GM23338 (cell line): ENCODE data around the gene HMG20B. TPM values are rescaled to one million over a fixed set of nuclear protein-coding genes. Genes with fewer than 3 reads are reported as not detected.

Experiments
- ATAC-seq: fragments of 200-7000 bp; cut with Tn5 transposase; 3 replicates; pipeline ENCODE4 v1.9.1; 2020
- DNase-seq: peaks from one replicate; pipeline ENCODE4 v3.0.0-alpha.2; 2015; ENCODE audit warnings: low spot score
- H2AFZ ChIP-seq: fragments of 200-600 bp; sonication (generic); 2 replicates; pipeline ENCODE4 v1.8.0; 2016; ENCODE audit warnings: antibody characterized with exemption, mild to moderate bottlenecking, moderate library complexity
- H3F3A ChIP-seq: fragments of 200-600 bp; sonication (generic); replicated peaks from 2 replicates; pipeline ENCODE4 v1.8.0; 2017; ENCODE audit warnings: antibody characterized with exemption, mixed run types, low read depth
- H3K27ac ChIP-seq: fragments of 200-600 bp; sonication (generic); 2 replicates; pipeline ENCODE4 v1.6.1; 2016; ENCODE audit warnings: low read depth
- H3K27me3 ChIP-seq: fragments of 200-600 bp; sonication (generic); 2 replicates; pipeline ENCODE4 v1.8.0; 2016; ENCODE audit warnings: mild to moderate bottlenecking, mixed run types, moderate library complexity; ENCODE audit not compliant: insufficient read depth
- H3K36me3 ChIP-seq: fragments of 200-600 bp; sonication (generic); 2 replicates; pipeline ENCODE4 v1.8.0; 2016; ENCODE audit warnings: mild to moderate bottlenecking; ENCODE audit not compliant: insufficient read depth
- H3K4me1 ChIP-seq: fragments of 200-600 bp; sonication (generic); 2 replicates; pipeline ENCODE4 v1.8.0; 2016; ENCODE audit warnings: mild to moderate bottlenecking, moderate library complexity; ENCODE audit not compliant: insufficient read depth
- H3K4me2 ChIP-seq: fragments of 200-600 bp; sonication (generic); 2 replicates; pipeline ENCODE4 v1.7.1; 2017; ENCODE audit warnings: mixed run types
- H3K4me3 ChIP-seq: fragments of 200-600 bp; sonication (generic); 2 replicates; pipeline ENCODE4 v1.6.1; 2016; ENCODE audit warnings: mixed run types
- H3K79me2 ChIP-seq: fragments of 200-600 bp; sonication (generic); replicated peaks from 2 replicates; pipeline ENCODE4 v1.8.0; 2017; ENCODE audit warnings: mild to moderate bottlenecking; ENCODE audit not compliant: insufficient read depth
- H3K9me2 ChIP-seq: fragments of 200-600 bp; sonication (generic); 2 replicates; pipeline ENCODE4 v1.8.0; 2017; ENCODE audit not compliant: insufficient read depth
- H4K20me1 ChIP-seq: fragments of 200-600 bp; sonication (generic); replicated peaks from 2 replicates; pipeline ENCODE4 v1.8.0; 2017; ENCODE audit warnings: mild to moderate bottlenecking; ENCODE audit not compliant: insufficient read depth
- H3K27ac Mint-ChIP-seq: 2 replicates; pipeline ENCODE4 v1.8.0; 2020; ENCODE audit warnings: inconsistent platforms, mild to moderate bottlenecking, moderate library complexity, mixed read lengths
- H3K27me3 Mint-ChIP-seq: 3 replicates; pipeline ENCODE4 v1.8.0; 2022; ENCODE audit warnings: low read depth, mild to moderate bottlenecking, moderate library complexity, mixed read lengths, inconsistent platforms; ENCODE audit not compliant: insufficient read depth, poor library complexity
- H3K36me3 Mint-ChIP-seq: 3 replicates; pipeline ENCODE4 v1.8.0; 2021; ENCODE audit warnings: low read depth, mild to moderate bottlenecking, inconsistent platforms, moderate library complexity, mixed read lengths
- H3K4me1 Mint-ChIP-seq: 3 replicates; pipeline ENCODE4 v1.8.0; 2020; ENCODE audit warnings: mild to moderate bottlenecking, inconsistent platforms, mixed read lengths
- H3K4me3 Mint-ChIP-seq: 3 replicates; pipeline ENCODE4 v1.8.0; 2021; ENCODE audit warnings: moderate library complexity, mild to moderate bottlenecking, inconsistent platforms, mixed read lengths
- H3K9me3 Mint-ChIP-seq: 3 replicates; pipeline ENCODE4 v1.8.0; 2020; ENCODE audit warnings: moderate library complexity, mild to moderate bottlenecking, inconsistent platforms, mixed read lengths
- CREB1 ChIP-seq: fragments of 250-450 bp; sonication (Bioruptor Pico); IDR thresholded peaks from 2 replicates; pipeline ENCODE4 v1.5.0; 2020; ENCODE audit warnings: low read depth, mild to moderate bottlenecking, moderate library complexity
- ETS1 ChIP-seq: IDR thresholded peaks from 2 replicates; pipeline ENCODE4 v1.6.1; 2016; ENCODE audit warnings: antibody characterized with exemption
- EZH2 ChIP-seq: fragments of 200-600 bp; sonication (generic); IDR thresholded peaks from one replicate; pipeline ENCODE4 v1.8.0; 2017; ENCODE audit warnings: antibody characterized with exemption, mild to moderate bottlenecking, low read depth; ENCODE audit not compliant: unreplicated experiment
- JUNB ChIP-seq: IDR thresholded peaks from one replicate; pipeline ENCODE4 v1.6.1; 2016; ENCODE audit warnings: antibody characterized with exemption; ENCODE audit not compliant: unreplicated experiment
- NANOG ChIP-seq: IDR thresholded peaks from 2 replicates; pipeline ENCODE4 v1.6.1; 2016; ENCODE audit warnings: antibody characterized with exemption, borderline replicate concordance
- POLR2AphosphoS5 ChIP-seq: IDR thresholded peaks from 2 replicates; pipeline ENCODE4 v1.6.1; 2016; ENCODE audit warnings: antibody characterized with exemption, low read depth
- STAT1 ChIP-seq: IDR thresholded peaks from one replicate; pipeline ENCODE4 v1.6.1; 2016; ENCODE audit warnings: antibody characterized with exemption; ENCODE audit not compliant: unreplicated experiment
- ZNF114 ChIP-seq: fragments of 250-450 bp; sonication (Bioruptor Pico); IDR thresholded peaks from 2 replicates; pipeline ENCODE4 v1.5.0; 2020; ENCODE audit warnings: mild to moderate bottlenecking, moderate library complexity
- ZNF331 ChIP-seq: fragments of 250-450 bp; sonication (Bioruptor Pico); IDR thresholded peaks from 2 replicates; pipeline ENCODE4 v1.5.0; 2020; ENCODE audit warnings: low read depth, mild to moderate bottlenecking, moderate library complexity
- polyA plus RNA-seq: library from polyadenylated mRNA; unstranded; fragments of >200 nt; fragmentation: Nextera tagmentation; extraction: Ambion mirVana; gene quantifications from 2 replicates; pipeline ENCODE4 v1.2.1, GENCODE V29; 2016
- total RNA-seq: library from RNA; depleted of rRNA; stranded (reverse); fragments of >200 nt; shearing (Covaris generic); gene quantifications from 2 replicates; pipeline ENCODE4 v1.2.3, GENCODE V29; 2014
- TF ChIP-seq, protein P1 (sequence below), 2 experiments: fragments of 200-600 bp in 1 of 2; sonication (generic) in 1 of 2; conservative IDR thresholded peaks; 2 replicates each; pipeline versions ENCODE4 v1.5.1 to v1.6.1; 2016 to 2017; ENCODE audit warnings: antibody characterized with exemption in 2 of 2, low read depth in 2 of 2, mild to moderate bottlenecking in 2 of 2, moderate library complexity in 1 of 2

Gene HMG20B
- total and polyA plus RNA-seq, 2 experiments from 2014 or later: 74.1 to 130 TPM

- Histone ChIP-seq H3K36me3 (no peaks in the 10 kb centered on the region), H3K79me2 (no peaks in the 10 kb centered on the region), H4K20me1 (no peaks in the 10 kb centered on the region), H3K9me2 (no peaks in the 10 kb centered on the region), H3K27ac (no peak overlapping the region), H3K4me3 (no peak overlapping the region), H3K4me2 (no peak overlapping the region), H3K27me3 (peaks cover 24% of the 10 kb centered on the region), H2AFZ (no peak overlapping the region), H3F3A (peaks cover 6% of the 10 kb centered on the region; the same call in 1 of the 2 replicates), H3K4me1 (no peaks in the 10 kb centered on the region)
- TF ChIP-seq EZH2 (no peak), ZNF114 (CRISPR knock-in tag) (no peak), NANOG (no peak), POLR2AphosphoS5 (no peak), JUNB (no peak)
- TF ChIP-seq, protein P1, sequence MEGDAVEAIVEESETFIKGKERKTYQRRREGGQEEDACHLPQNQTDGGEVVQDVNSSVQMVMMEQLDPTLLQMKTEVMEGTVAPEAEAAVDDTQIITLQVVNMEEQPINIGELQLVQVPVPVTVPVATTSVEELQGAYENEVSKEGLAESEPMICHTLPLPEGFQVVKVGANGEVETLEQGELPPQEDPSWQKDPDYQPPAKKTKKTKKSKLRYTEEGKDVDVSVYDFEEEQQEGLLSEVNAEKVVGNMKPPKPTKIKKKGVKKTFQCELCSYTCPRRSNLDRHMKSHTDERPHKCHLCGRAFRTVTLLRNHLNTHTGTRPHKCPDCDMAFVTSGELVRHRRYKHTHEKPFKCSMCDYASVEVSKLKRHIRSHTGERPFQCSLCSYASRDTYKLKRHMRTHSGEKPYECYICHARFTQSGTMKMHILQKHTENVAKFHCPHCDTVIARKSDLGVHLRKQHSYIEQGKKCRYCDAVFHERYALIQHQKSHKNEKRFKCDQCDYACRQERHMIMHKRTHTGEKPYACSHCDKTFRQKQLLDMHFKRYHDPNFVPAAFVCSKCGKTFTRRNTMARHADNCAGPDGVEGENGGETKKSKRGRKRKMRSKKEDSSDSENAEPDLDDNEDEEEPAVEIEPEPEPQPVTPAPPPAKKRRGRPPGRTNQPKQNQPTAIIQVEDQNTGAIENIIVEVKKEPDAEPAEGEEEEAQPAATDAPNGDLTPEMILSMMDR (conservative IDR thresholded peaks at IDR 0.05; ENCODE audit: low read depth in 2 of 2): no peak
- peaks cover 17% of the 10 kb centered on the region for H3K9me3 Mint-ChIP-seq
- ATAC-seq (no peak), DNase-seq (no peak)
- H3K27me3 Mint-ChIP-seq: peaks cover 15% of the 10 kb centered on the region
- H3K36me3 Mint-ChIP-seq: peaks cover 3% of the 10 kb centered on the region; the same call in 2 of the 3 replicates
- no peak overlapping the region for H3K4me3 Mint-ChIP-seq
- no peaks in the 10 kb centered on the region for H3K4me1 Mint-ChIP-seq
- no peak overlapping the region for H3K27ac Mint-ChIP-seq
Measured at GRCh38 chr19:3589949-3590348, 17.2 kb downstream of the HMG20B start.

DNA sequence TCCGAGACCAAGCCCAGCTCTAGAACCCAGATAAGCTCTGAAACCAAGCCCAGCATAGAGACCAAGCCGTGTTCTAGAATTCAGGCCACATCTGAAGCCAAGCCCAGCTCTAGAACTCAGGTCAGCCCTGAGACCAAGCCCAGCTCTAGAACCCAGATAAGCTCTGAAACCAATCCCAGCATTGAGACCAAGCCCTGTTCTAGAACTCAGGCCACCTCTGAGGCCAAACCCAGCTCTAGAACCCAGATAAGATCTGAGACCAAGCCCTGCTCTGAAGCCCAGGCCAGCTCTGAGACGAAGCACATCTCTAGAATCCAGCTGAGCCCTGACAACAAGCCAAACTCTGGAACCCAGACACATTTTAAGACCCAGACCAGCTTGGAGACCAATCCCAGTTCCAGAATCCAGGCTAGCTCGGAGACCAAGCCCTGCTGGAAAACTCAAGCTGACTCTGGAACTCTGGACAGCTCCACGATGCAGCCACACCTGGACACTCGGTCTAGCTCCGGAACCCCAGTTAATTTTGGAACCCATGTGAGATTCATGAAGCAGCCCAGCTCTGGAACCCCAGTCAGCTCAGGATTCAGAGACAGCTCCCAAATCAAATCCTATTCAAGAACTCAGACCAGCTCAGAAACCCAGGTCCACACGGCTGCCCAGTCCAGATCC lies 18.4 kb downstream of the HMG20B start:
- H3K36me3 Mint-ChIP-seq: peaks cover 3% of the 10 kb centered on the region; the same call in 2 of the 3 replicates
- no peak overlapping the region for H3K4me3 Mint-ChIP-seq
- no peaks in the 10 kb centered on the region for H3K4me1 Mint-ChIP-seq
- H2AFZ ChIP-seq: no peak overlapping the region
- H3K27me3 Mint-ChIP-seq: peaks cover 13% of the 10 kb centered on the region
- no peak overlapping the region for H3K27ac ChIP-seq
- H3K79me2 ChIP-seq: no peaks in the 10 kb centered on the region
- no peak overlapping the region for H3K4me3 ChIP-seq
- TF ChIP-seq JUNB: no peak
- peaks cover 6% of the 10 kb centered on the region; the same call in 1 of the 2 replicates for H3F3A ChIP-seq
- H3K4me2 ChIP-seq: no peak overlapping the region
- no peaks in the 10 kb centered on the region for H4K20me1 ChIP-seq
- ATAC-seq: no peak
- no peaks in the 10 kb centered on the region for H3K36me3 ChIP-seq
- no peak for DNase-seq
- H3K27ac Mint-ChIP-seq: no peak overlapping the region
- no peaks in the 10 kb centered on the region for H3K4me1 ChIP-seq
- peaks cover 17% of the 10 kb centered on the region for H3K9me3 Mint-ChIP-seq
- peaks cover 12% of the 10 kb centered on the region for H3K27me3 ChIP-seq
- H3K9me2 ChIP-seq: no peaks in the 10 kb centered on the region

DNA sequence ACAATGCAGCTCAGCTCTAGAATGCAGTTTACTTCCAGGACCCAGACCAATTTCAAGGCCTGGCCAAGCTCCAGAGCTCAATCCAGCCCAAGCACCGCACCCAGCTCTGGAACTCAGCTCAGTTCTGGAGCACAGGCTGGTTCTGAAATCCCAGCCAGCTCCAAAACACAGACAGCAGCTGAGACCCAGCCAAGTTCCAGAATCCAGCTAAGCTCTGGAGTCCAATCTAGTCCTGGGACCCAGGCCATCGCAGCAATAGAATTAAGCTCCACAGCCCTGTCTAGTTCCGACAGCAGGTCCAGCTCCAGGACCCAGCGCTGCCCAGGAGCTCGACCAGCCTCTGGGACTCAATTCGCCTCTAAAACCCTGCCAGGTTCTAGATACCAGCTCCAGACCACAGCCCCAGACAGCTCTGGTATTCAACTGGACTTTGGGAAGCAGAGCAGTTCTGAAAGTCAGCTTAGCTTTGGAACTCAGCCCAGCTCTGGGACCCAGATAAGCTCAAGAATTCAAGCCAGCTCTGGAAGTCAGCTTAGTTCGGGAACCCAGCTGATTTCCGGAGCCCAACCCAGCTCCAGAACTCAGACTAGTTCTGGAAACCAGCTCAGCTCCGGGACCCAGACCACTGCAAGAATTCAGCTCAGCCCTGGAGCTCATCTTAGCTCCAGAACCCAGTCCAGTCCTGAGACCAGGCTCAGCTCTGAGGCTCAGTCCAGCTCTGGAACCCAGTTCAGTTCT lies 19.3 kb downstream of the HMG20B start:
- Histone ChIP-seq H2AFZ (no peak overlapping the region), H3K27ac (no peak overlapping the region), H3K4me2 (no peak overlapping the region), H3F3A (peaks cover 6% of the 10 kb centered on the region; the same call in 1 of the 2 replicates), H3K36me3 (no peaks in the 10 kb centered on the region), H4K20me1 (no peaks in the 10 kb centered on the region), H3K79me2 (no peaks in the 10 kb centered on the region), H3K27me3 (peaks cover 10% of the 10 kb centered on the region), H3K9me2 (no peaks in the 10 kb centered on the region), H3K4me3 (no peak overlapping the region), H3K4me1 (no peaks in the 10 kb centered on the region)
- Mint-ChIP-seq H3K9me3 (peaks cover 17% of the 10 kb centered on the region), H3K27ac (no peak overlapping the region), H3K4me3 (no peak overlapping the region), H3K27me3 (peaks cover 8% of the 10 kb centered on the region), H3K4me1 (no peaks in the 10 kb centered on the region), H3K36me3 (peaks cover 3% of the 10 kb centered on the region; the same call in 2 of the 3 replicates)
- DNase-seq (no peak), ATAC-seq (no peak)
- TF ChIP-seq, protein P1 (conservative IDR thresholded peaks at IDR 0.05; ENCODE audit: low read depth in 2 of 2): no peak
- TF ChIP-seq STAT1 (no peak), JUNB (no peak), ETS1 (no peak), EZH2 (no peak), ZNF331 (CRISPR knock-in tag) (no peak), CREB1 (no peak), NANOG (no peak)
